Skeletal muscle satellite cell (primary cell): Measurements from ENCODE around the gene UGT1A9.
"Not testable (repeated sequence)": the region's sequence is repeated elsewhere in the genome, so short reads cannot be mapped to it uniquely, and the experiment has no call there.

ENCODE experiments used
- H3K27me3 ChIP-seq: 2 replicates; pipeline ENCODE4 v1.7.0; 2013; ENCODE audit warnings: low read length; ENCODE audit not compliant: control insufficient read depth, insufficient read depth
- H3K36me3 ChIP-seq: 2 replicates; pipeline ENCODE4 v1.7.0; 2013; ENCODE audit warnings: mild to moderate bottlenecking, control low read depth, low read length; ENCODE audit not compliant: insufficient read depth
- H3K4me1 ChIP-seq: 2 replicates; pipeline ENCODE4 v1.7.0; 2013; ENCODE audit warnings: low read length; ENCODE audit not compliant: control insufficient read depth, insufficient read depth
- H3K4me2 ChIP-seq: 2 replicates; pipeline ENCODE4 v1.7.0; 2013; ENCODE audit warnings: mild to moderate bottlenecking, low read length
- H3K4me3 ChIP-seq: 2 replicates; pipeline ENCODE4 v1.7.0; 2013; ENCODE audit warnings: low read length
- H3K9ac ChIP-seq: 2 replicates; pipeline ENCODE4 v1.7.0; 2013; ENCODE audit warnings: mild to moderate bottlenecking, low read depth, low read length, moderate library complexity
- H3K9me3 ChIP-seq: replicated peaks from 2 replicates; pipeline ENCODE4 v1.7.0; 2013; ENCODE audit warnings: mild to moderate bottlenecking, control low read depth, low read length

The UGT1A9 gene

GRCh38 chr2:233751212-233752009 lies 79.7 kb downstream of the UGT1A9 start:
- not testable (repeated sequence) for H3K27me3 ChIP-seq, H3K9me3 ChIP-seq

GRCh38 chr2:233754872-233755611 lies 83.3 kb downstream of the UGT1A9 start:
- Histone ChIP-seq H3K36me3 (no peaks in the 10 kb centered on the region), H3K9ac (no peak overlapping the region), H3K4me2 (no peak overlapping the region), H3K4me3 (no peak overlapping the region), H3K9me3 (no peaks in the 10 kb centered on the region), H3K4me1 (no peaks in the 10 kb centered on the region), H3K27me3 (no peaks in the 10 kb centered on the region)

More at GRCh38 chr2:233751212-233752009, 79.7 kb downstream of the UGT1A9 start:
- H3K4me1 ChIP-seq, H3K4me3 ChIP-seq, H3K4me2 ChIP-seq, H3K36me3 ChIP-seq, H3K9ac ChIP-seq: not testable (repeated sequence)

- H3K36me3 ChIP-seq: no peaks in the 10 kb centered on the region
- no peaks in the 10 kb centered on the region for H3K4me1 ChIP-seq
- no peak overlapping the region for H3K4me3 ChIP-seq
- H3K9ac ChIP-seq: no peak overlapping the region
- H3K4me2 ChIP-seq: no peak overlapping the region
- no peaks in the 10 kb centered on the region for H3K27me3 ChIP-seq
- H3K9me3 ChIP-seq: no peaks in the 10 kb centered on the region
Measured at GRCh38 chr2:233756429-233757081, 84.9 kb downstream of the UGT1A9 start.

- H3K27me3 ChIP-seq: no peaks in the 10 kb centered on the region
- H3K4me3 ChIP-seq: no peak overlapping the region
- no peak overlapping the region for H3K4me2 ChIP-seq
- H3K4me1 ChIP-seq: no peaks in the 10 kb centered on the region
- H3K36me3 ChIP-seq: no peaks in the 10 kb centered on the region
- H3K9me3 ChIP-seq: no peaks in the 10 kb centered on the region
- no peak overlapping the region for H3K9ac ChIP-seq
Measured at GRCh38 chr2:233758141-233758540, 86.4 kb downstream of the UGT1A9 start.

- Histone ChIP-seq H3K36me3 (no peaks in the 10 kb centered on the region), H3K9me3 (no peaks in the 10 kb centered on the region), H3K4me2 (no peak overlapping the region), H3K9ac (no peak overlapping the region), H3K4me3 (no peak overlapping the region), H3K4me1 (peaks cover 2% of the 10 kb centered on the region), H3K27me3 (no peaks in the 10 kb centered on the region)
Measured at GRCh38 chr2:233758849-233759248, 87.2 kb downstream of the UGT1A9 start.

GRCh38 chr2:233760043-233760442 lies 88.3 kb downstream of the UGT1A9 start, which contains the start of gene UGT1A1:
Gene UGT1A1 (plus strand): TSS chr2:233760270. CDS start chr2:233760288, 18 bp downstream.
- no peak within 1 kb of the TSS for H3K4me2 ChIP-seq
- H3K4me1 ChIP-seq: peaks cover 14% of the 10 kb centered on the region
- no peaks in the 10 kb centered on the region for H3K36me3 ChIP-seq
- H3K9me3 ChIP-seq: no peaks in the 10 kb centered on the region
- no peaks in the 10 kb centered on the region for H3K27me3 ChIP-seq
- no peak within 1 kb of the TSS for H3K9ac ChIP-seq
- H3K4me3 ChIP-seq: no peak within 1 kb of the TSS

- Histone ChIP-seq H3K4me3 (no peak overlapping the region), H3K36me3 (no peaks in the 10 kb centered on the region), H3K9ac (no peak overlapping the region)
Measured at GRCh38 chr2:233761040-233761769, 89.5 kb downstream of the UGT1A9 start.

GRCh38 chr2:233764264-233764663 lies 92.6 kb downstream of the UGT1A9 start:
- Histone ChIP-seq H3K27me3 (peaks cover 4% of the 10 kb centered on the region), H3K4me1 (peaks cover 14% of the 10 kb centered on the region), H3K36me3 (no peaks in the 10 kb centered on the region)

More at GRCh38 chr2:233761040-233761769, 89.5 kb downstream of the UGT1A9 start:
- H3K4me1 ChIP-seq: peaks cover 14% of the 10 kb centered on the region
- H3K9me3 ChIP-seq: no peaks in the 10 kb centered on the region
- H3K27me3 ChIP-seq: no peaks in the 10 kb centered on the region
- H3K4me2 ChIP-seq: no peak overlapping the region

GRCh38 chr2:233764761-233765160 lies 93.1 kb downstream of the UGT1A9 start:
- peaks cover 4% of the 10 kb centered on the region for H3K27me3 ChIP-seq
- peaks cover 14% of the 10 kb centered on the region for H3K4me1 ChIP-seq
- H3K4me2 ChIP-seq: peak overlapping the region; percentile 64
- H3K9me3 ChIP-seq: no peaks in the 10 kb centered on the region
- no peak overlapping the region for H3K9ac ChIP-seq
- no peaks in the 10 kb centered on the region for H3K36me3 ChIP-seq
- H3K4me3 ChIP-seq: no peak overlapping the region

More at GRCh38 chr2:233764264-233764663, 92.6 kb downstream of the UGT1A9 start:
- H3K9ac ChIP-seq: no peak overlapping the region
- H3K9me3 ChIP-seq: no peaks in the 10 kb centered on the region
- H3K4me2 ChIP-seq: peak overlapping the region; percentile 64
- no peak overlapping the region for H3K4me3 ChIP-seq

- no peak overlapping the region for H3K4me2 ChIP-seq
- no peak overlapping the region for H3K4me3 ChIP-seq
- peaks cover 14% of the 10 kb centered on the region for H3K4me1 ChIP-seq
- H3K9me3 ChIP-seq: no peaks in the 10 kb centered on the region
- no peaks in the 10 kb centered on the region for H3K36me3 ChIP-seq
- H3K27me3 ChIP-seq: peaks cover 4% of the 10 kb centered on the region
- H3K9ac ChIP-seq: no peak overlapping the region
Measured at GRCh38 chr2:233766416-233766815, 94.7 kb downstream of the UGT1A9 start.

GRCh38 chr2:233768076-233768475 lies 96.4 kb downstream of the UGT1A9 start:
- Histone ChIP-seq H3K36me3 (no peaks in the 10 kb centered on the region), H3K4me2 (no peak overlapping the region), H3K4me3 (no peak overlapping the region)

More at GRCh38 chr2:233768076-233768475, 96.4 kb downstream of the UGT1A9 start:
- H3K9ac ChIP-seq: no peak overlapping the region
- peaks cover 4% of the 10 kb centered on the region for H3K27me3 ChIP-seq
- H3K4me1 ChIP-seq: peaks cover 14% of the 10 kb centered on the region
- H3K9me3 ChIP-seq: no peaks in the 10 kb centered on the region
